Liver (tissue), 9 donors: ENCODE measurements around the gene RABEP1. TPM values are rescaled to one million over a fixed set of nuclear protein-coding genes. Genes with fewer than 3 reads are reported as not detected.

Source experiments
- DNase-seq: peaks from one replicate; pipeline ENCODE4 v3.0.0-alpha.2; 2017; ENCODE audit warnings: low spot score
- H3K27ac ChIP-seq, 2 donors: one replicate each; pipeline ENCODE4 v1.7.0; 2013; ENCODE audit warnings: inconsistent platforms in 2 of 2, low read length in 2 of 2, control low read depth in 1 of 2, low read depth in 1 of 2, mild to moderate bottlenecking in 1 of 2
- H3K27me3 ChIP-seq, 4 donors: one replicate each; pipeline versions ENCODE4 v1.6.1 to v1.7.0; 2013; ENCODE audit warnings: low read length in 3 of 4, inconsistent platforms in 1 of 4, mild to moderate bottlenecking in 1 of 4, moderate library complexity in 1 of 4; ENCODE audit not compliant: control insufficient read depth in 4 of 4, insufficient read depth in 4 of 4
- H3K36me3 ChIP-seq, 4 donors: one replicate each; pipeline versions ENCODE4 v1.6.1 to v1.7.0; 2013; ENCODE audit warnings: low read length in 3 of 4, mild to moderate bottlenecking in 3 of 4, low read depth in 1 of 4, moderate library complexity in 1 of 4; ENCODE audit not compliant: control insufficient read depth in 4 of 4, insufficient read depth in 3 of 4
- H3K4me1 ChIP-seq, 4 donors: one replicate each; pipeline versions ENCODE4 v1.6.1 to v1.7.0; 2013; ENCODE audit warnings: low read length in 3 of 4, mild to moderate bottlenecking in 3 of 4, moderate library complexity in 1 of 4; ENCODE audit not compliant: control insufficient read depth in 4 of 4, insufficient read depth in 4 of 4
- H3K4me3 ChIP-seq, 3 donors: one replicate each; pipeline versions ENCODE4 v1.6.1 to v1.7.0; 2013; ENCODE audit warnings: low read length in 3 of 3, control low read depth in 1 of 3, low read depth in 1 of 3, mild to moderate bottlenecking in 1 of 3
- H3K9ac ChIP-seq, 2 donors: one replicate each; pipeline ENCODE4 v1.7.0; 2013; ENCODE audit warnings: low read length in 2 of 2, mild to moderate bottlenecking in 2 of 2, moderate library complexity in 2 of 2, control low read depth in 1 of 2, low read depth in 1 of 2
- H3K9me3 ChIP-seq, 4 donors: one replicate each; pipeline versions ENCODE4 v1.6.1 to v1.7.0; 2013; ENCODE audit warnings: low read length in 3 of 4; ENCODE audit not compliant: control insufficient read depth in 4 of 4
- CTCF ChIP-seq: fragments of 150-350 bp; IDR thresholded peaks from 2 replicates; pipeline ENCODE4 v1.5.1; 2017; ENCODE audit warnings: improper control_type of control experiment, low read depth, low read length; ENCODE audit not compliant: missing input control
- EGR1 ChIP-seq, 2 donors: IDR thresholded peaks; 2 replicates each; pipeline ENCODE4 v1.6.1; 2016 to 2018; ENCODE audit warnings: antibody characterized with exemption in 2 of 2, low read depth in 2 of 2
- HNF4G ChIP-seq: IDR thresholded peaks from 2 replicates; pipeline ENCODE4 v1.6.1; 2016; ENCODE audit warnings: antibody characterized with exemption
- JUND ChIP-seq, 2 donors: IDR thresholded peaks; 2 replicates each; pipeline ENCODE4 v1.6.1; 2016; ENCODE audit warnings: antibody characterized with exemption in 2 of 2
- RAD21 ChIP-seq, 2 donors: IDR thresholded peaks; 2 replicates each; pipeline ENCODE4 v1.6.1; 2016; ENCODE audit warnings: antibody characterized with exemption in 2 of 2, mild to moderate bottlenecking in 2 of 2
- RXRA ChIP-seq, 2 donors: IDR thresholded peaks; 2 replicates each; pipeline ENCODE4 v1.6.1; 2017 to 2018; ENCODE audit warnings: antibody characterized with exemption in 2 of 2, mild to moderate bottlenecking in 1 of 2
- SP1 ChIP-seq: IDR thresholded peaks from 2 replicates; pipeline ENCODE4 v1.6.1; 2018; ENCODE audit warnings: antibody characterized with exemption, mild to moderate bottlenecking
- ZBTB33 ChIP-seq: IDR thresholded peaks from 2 replicates; pipeline ENCODE4 v1.6.1; 2016; ENCODE audit warnings: antibody characterized with exemption
- WGBS: extraction: QIAGEN DNeasy Blood & Tissue Kit; methylation state at CpG from one replicate; pipeline ENCODE4 v1.1.7; 2013; 5-methylcytosine and 5-hydroxymethylcytosine counted together
- polyA plus RNA-seq, 2 donors: library from polyadenylated mRNA; stranded (reverse) in 1 of 2; unstranded in 1 of 2; fragments of 200-250 nt in 1 of 2; fragments of >200 nt in 1 of 2; fragmentation: Nextera tagmentation in 1 of 2; extraction: Ambion mirVana in 1 of 2; gene quantifications; one replicate each; pipeline versions ENCODE4 v1.2.1 to v1.2.3, GENCODE V29; 2013 to 2015
- total RNA-seq, 2 donors: library from RNA; depleted of rRNA; stranded (reverse); fragments of >200 nt; gene quantifications; one replicate each; pipeline ENCODE4 v1.2.3, GENCODE V29; 2014
- donor health status: healthy.
- donor health status: healthy.
- donor health status: healthy.
- donor health status: healthy.
- donor health status: healthy.

Gene RABEP1
- total and polyA plus RNA-seq, 4 donors = 13.3 to 26.6 (median 20.6) TPM

GRCh38 chr17:5284681-5285080 lies 2.6 kb downstream of the RABEP1 start:
- TF ChIP-seq RXRA (IDR thresholded peaks at IDR 0.05) (no peak), EGR1 (IDR thresholded peaks at IDR 0.05; ENCODE audit: low read depth in 2 of 2) (no peak)
- WGBS = 82% methylated on average over 7 of the region's 7 CpGs
- Histone ChIP-seq H3K4me3 (no peak overlapping the region), H3K27me3 (no peaks in the 10 kb centered on the region), H3K27ac (no peak overlapping the region), H3K9ac (no peak overlapping the region), H3K4me1 (peaks cover 2 to 23% (median 13%) of the 10 kb centered on the region in 4 donors), H3K9me3 (no peaks in the 10 kb centered on the region), H3K36me3 (no peaks in the 10 kb centered on the region)
- no peak for DNase-seq

- Histone ChIP-seq H3K9me3 (no peaks in the 10 kb centered on the region), H3K4me3 (no peak overlapping the region), H3K27me3 (no peaks in the 10 kb centered on the region), H3K36me3 (no peaks in the 10 kb centered on the region), H3K27ac (no peak overlapping the region), H3K9ac (no peak overlapping the region), H3K4me1 (peaks cover 2 to 19% (median 11%) of the 10 kb centered on the region in 4 donors)
- 95% methylated on average over 3 of the region's 3 CpGs for WGBS
- TF ChIP-seq SP1 = no peak
- DNase-seq = no peak
Measured at GRCh38 chr17:5286846-5287245, 4.8 kb downstream of the RABEP1 start.

GRCh38 chr17:5291683-5292350 lies 9.7 kb downstream of the RABEP1 start:
- WGBS = 91% methylated on average over 8 of the region's 8 CpGs
- no peak for DNase-seq
- Histone ChIP-seq H3K27ac (no peak overlapping the region), H3K4me3 (no peak overlapping the region), H3K27me3 (no peaks in the 10 kb centered on the region), H3K4me1 (no peaks in the 10 kb centered on the region), H3K9me3 (no peaks in the 10 kb centered on the region), H3K36me3 (peaks cover 0 to 2% (median 0%) of the 10 kb centered on the region in 4 donors), H3K9ac (no peak overlapping the region)
- TF ChIP-seq HNF4G (no peak), CTCF (no peak)

- no peaks in the 10 kb centered on the region for H3K27me3 ChIP-seq
- WGBS = 59% methylated on average over 2 of the region's 2 CpGs
Measured at GRCh38 chr17:5297245-5297644, 15.2 kb downstream of the RABEP1 start.

More at GRCh38 chr17:5297245-5297644, 15.2 kb downstream of the RABEP1 start:
- H3K36me3 ChIP-seq = peaks cover 0 to 2% (median 0%) of the 10 kb centered on the region in 4 donors
- H3K4me1 ChIP-seq = peaks cover 0 to 1% (median 0%) of the 10 kb centered on the region in 4 donors
- TF ChIP-seq JUND (IDR thresholded peaks at IDR 0.05) (no peak), ZBTB33 (no peak), RAD21 (IDR thresholded peaks at IDR 0.05) (peak; percentile 46 to 50)
- H3K9ac ChIP-seq = peak overlapping the region in 1 of 2 donors; percentile 9
- no peak for DNase-seq
- no peaks in the 10 kb centered on the region for H3K9me3 ChIP-seq
- no peak overlapping the region for H3K27ac ChIP-seq
- no peak overlapping the region for H3K4me3 ChIP-seq
